Anterior cingulate cortex (tissue), 58 donors: Measurements from ENCODE around the gene ZBTB49.
"Not testable (repeated sequence)": the region's sequence is repeated elsewhere in the genome, so short reads cannot be mapped to it uniquely, and the experiment has no call there.

Experiments used
- DNase-seq, 58 donors: peaks; one replicate each; lab custom pipeline; 2025; lab: John Stamatoyannopoulos, UW

Gene ZBTB49, protein sequence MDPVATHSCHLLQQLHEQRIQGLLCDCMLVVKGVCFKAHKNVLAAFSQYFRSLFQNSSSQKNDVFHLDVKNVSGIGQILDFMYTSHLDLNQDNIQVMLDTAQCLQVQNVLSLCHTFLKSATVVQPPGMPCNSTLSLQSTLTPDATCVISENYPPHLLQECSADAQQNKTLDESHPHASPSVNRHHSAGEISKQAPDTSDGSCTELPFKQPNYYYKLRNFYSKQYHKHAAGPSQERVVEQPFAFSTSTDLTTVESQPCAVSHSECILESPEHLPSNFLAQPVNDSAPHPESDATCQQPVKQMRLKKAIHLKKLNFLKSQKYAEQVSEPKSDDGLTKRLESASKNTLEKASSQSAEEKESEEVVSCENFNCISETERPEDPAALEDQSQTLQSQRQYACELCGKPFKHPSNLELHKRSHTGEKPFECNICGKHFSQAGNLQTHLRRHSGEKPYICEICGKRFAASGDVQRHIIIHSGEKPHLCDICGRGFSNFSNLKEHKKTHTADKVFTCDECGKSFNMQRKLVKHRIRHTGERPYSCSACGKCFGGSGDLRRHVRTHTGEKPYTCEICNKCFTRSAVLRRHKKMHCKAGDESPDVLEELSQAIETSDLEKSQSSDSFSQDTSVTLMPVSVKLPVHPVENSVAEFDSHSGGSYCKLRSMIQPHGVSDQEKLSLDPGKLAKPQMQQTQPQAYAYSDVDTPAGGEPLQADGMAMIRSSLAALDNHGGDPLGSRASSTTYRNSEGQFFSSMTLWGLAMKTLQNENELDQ

DNA sequence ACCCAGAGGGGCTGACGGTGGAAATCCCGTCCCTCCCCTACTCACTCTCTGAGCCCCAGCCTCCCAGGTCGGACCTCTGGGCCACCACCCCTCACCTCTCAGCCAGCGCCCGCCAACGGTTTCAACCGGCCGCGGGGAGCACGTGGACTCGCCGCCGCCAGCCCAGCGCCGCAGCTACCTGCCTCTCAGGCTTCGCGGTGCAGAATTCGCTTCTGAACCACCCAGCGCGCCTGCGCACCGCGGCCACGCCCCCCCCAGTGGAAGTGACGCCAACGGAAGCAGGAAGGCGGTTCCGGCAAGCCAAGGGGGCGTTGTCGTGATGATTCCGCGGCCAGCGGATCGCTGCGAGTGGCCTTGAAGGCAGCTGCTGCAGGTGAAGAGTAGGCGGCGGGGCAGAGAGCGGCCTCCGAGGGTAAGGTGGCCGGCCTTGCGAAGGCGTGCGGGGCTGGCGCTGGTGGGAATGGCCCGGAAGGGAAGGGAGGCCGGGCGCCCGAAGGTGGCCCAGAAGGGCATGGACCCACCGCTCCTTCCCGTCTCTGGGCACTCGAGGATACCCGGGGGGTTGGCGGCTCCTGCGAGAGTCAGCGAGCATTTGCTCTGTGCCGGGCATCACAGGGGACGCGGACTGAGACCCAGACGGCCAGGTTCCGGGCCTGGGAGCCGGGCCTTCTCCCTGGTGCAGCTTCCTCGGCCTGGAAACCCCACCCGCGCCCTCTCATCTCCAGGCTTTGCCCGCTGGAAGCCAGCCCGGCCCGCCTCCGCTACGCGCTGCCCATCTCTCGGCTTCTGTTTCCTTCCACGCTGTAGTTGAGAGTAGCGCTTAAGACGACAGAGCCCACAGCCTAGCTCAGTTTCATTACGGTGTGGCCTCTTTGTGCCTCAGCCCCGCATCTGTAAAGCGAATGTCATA is at the start of gene ZBTB49, which contains the start of gene LYAR:
Gene ZBTB49 (plus strand): TSS at position 311 of the 910 bp plus-strand sequence. CDS start 9,695 bp downstream, outside the sequence.
Gene LYAR (minus strand): TSS at position 214 of the 910 bp plus-strand sequence. CDS start 6,412 bp downstream, outside the sequence.
- peak; percentile 34 to 96 (median 88) for DNase-seq

DNA sequence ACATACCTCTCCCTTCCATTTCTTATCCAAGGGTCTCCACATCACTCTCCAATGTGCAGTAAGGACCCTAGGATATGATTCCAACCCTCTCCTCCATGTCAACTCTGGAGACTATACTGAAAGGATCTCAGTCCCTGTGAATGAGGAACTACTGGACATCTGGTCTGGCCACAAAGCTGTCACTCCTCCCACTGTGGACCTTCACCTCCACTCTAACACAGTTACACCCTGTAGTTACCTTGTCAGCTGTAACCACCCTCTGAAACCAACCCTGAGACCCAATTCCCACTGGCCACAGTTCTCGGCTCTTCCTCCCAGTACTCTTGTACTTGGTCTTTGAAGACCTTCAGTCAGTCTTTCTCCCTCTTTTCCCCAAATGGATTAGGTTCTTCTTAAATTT is 44.9 kb upstream of the ZBTB49 start:
- DNase-seq: no peak

DNA sequence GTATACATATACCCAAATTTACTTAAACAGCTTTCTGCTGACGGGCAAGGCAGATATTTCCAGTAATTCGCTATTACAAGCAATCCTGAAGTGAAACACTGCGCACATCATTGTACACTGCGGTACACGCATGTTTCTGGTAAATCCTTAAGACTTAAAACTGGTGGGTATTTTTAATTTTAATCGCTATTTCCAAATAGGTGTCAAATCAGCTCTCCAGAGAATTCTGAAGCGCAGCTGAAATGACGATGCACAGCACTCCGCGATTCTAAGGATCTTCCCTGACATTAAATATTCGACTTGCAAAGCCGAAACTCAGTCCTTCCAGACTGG is 42.4 kb upstream of the ZBTB49 start:
- peak in 1 of 58 donors; percentile 64 for DNase-seq

DNA sequence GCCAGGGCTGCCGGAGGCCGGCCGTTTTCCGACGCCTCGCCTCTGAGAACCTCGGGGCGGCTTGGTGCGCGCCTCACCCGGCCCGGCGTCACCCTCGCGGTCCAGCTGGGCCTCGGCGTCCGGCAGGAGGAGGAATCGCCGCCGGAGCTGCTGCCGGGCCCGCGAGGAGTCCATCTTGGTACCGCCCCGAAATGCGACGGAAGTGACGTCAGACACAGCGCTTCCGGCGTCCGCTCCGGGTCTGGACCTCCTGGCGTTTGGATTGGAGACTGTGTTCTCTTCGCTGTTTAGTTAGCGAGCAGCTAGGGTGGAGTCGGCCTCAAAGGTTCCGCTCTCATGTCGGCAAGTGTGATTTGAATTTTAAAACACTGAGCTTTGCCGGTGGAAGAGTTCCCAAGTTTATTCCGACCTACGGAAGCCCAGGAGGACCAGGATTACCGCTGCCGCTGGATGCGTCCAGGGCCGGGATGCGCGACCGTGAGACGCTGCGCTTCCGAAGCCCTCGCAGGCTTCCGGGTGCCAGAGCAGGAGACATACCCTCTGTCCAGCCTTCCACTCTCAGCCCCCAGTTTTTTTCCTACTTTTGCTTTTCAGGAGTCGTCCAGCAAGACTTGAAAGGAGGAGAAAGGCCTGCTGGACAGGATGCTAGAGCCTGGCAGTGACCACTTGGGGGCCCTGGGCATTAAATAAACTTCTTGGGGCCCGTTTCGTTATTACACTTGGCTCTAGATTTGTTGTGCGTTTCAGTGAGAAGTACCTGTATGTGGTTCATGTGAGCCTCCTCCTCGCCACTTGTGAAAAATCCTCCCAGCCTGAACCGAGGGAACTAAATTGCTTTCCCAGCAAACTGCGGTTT is 41.8 kb upstream of the ZBTB49 start, which contains the start of gene TMEM128:
Gene TMEM128 (minus strand): TSS at position 195 of the 856 bp plus-strand sequence. CDS start 21 bp downstream, at position 174.
- peak; percentile 70 to 96 (median 92) for DNase-seq

DNA sequence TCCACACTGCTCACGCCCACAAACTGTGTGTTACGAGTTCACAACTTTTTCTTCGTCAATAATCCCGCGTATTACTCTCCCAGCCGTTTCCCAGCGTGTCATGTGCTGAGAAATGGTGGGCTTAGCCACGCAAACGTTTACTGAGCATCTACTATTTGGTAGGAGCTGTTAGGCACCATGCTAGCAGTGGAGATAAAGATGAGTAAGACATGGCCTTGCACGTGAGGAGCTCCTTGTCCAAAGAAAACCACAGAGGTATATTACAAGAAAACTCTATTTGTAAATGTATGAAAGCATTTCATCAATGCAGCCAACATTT is 41.2 kb upstream of the ZBTB49 start:
- peak in 1 of 58 donors; percentile 47 for DNase-seq

DNA sequence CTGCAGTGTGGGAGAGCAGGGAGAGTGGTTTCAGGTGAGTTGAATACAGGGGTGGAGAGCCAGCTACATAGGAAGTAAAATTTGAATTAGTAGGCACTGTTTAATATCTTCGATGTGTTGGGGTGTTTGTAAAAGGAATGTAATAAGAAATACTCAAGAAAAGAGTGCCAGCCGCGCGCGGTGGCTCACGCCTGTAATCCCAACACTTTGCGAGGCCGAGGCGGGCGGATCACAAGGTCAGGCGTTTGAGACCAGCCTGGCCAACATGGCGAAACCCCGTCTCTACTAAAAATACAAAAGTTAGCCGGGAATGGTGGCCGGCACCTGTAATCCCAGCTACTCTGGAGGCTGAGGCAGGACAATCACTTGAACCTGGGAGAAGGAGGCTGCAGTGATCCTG is 40.7 kb upstream of the ZBTB49 start:
- not testable (repeated sequence) for DNase-seq

DNA sequence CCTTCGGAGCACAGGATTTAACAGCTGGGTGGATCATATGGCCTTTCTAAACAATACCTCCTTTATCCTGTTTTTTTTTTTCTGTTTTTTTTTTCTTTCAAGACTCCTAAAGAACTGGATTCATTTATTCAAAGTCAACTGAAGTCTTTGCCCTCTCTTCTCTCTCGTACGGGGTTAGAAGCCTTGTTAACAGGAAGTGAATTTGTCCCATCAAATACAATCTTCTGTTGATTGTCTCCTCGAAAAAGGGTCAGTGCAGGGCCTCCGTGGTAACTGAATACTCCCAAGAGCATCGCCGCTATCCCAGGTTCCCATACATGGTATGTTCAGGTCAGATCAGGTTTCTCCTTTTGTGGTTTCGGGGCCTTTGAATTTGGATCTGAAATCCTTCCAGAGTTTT is 40.2 kb upstream of the ZBTB49 start:
- DNase-seq: no peak

DNA sequence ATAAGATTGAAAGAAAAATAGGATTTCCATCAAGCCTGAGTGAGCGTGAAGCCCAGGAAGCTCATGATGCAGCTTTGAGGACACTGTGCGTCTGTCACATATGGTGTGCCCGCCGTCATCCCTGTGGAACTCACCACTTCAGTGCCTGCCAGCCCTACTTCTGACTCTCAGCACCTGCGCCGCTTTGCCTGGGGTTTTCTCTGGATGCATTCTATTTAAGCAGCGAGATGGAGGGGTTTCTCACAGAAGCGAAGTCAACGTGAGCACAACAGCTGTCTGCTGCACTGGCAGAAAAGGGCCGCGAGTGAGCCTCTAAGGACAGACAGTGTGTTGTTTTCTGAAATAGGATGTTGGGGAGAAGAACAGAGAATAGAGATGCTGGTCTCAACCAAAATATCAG is 35.9 kb upstream of the ZBTB49 start:
- DNase-seq: peak in 14 of 58 donors; percentile 5 to 55 (median 18)

DNA sequence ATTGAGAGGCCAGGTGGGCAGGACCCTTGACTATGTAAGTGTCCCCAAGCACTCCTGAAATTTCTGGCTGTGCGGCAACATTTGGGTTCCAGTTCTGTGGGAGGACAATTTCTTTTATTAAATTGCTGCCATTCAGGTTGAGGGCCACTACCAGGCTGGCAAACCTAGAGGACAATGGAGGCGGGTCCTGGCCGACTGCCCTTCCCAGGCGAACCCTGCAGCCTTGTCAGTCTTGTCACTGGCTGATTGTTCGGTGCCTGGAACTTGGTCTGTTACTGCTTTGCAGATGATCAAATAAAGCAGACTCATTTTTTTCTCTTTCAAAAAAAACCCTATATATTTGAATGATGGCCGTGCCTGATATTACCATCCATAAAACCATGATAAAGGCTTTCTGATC is 35.4 kb upstream of the ZBTB49 start:
- peak in 49 of 58 donors; percentile 8 to 89 (median 58) for DNase-seq

DNA sequence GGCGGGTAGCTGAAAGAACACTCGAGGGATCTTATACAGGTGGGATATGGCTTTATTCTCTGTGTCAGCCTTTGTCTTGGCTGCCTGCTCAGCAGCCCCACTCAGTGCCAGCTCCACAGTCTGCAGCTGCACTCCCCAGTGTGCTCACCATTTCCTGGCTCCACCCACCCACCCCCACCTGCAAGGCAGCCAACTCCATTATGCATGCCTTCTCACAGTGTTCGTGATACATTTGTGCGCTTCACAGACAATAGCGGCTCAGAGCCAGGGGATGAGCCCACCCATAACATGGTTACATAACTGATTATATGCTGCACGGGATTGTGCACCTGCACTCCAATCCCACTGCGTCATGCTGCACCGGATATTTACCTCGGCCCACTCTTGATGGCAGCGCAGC is 33.3 kb upstream of the ZBTB49 start:
- DNase-seq: peak in 4 of 58 donors; percentile 5 to 29 (median 16)

DNA sequence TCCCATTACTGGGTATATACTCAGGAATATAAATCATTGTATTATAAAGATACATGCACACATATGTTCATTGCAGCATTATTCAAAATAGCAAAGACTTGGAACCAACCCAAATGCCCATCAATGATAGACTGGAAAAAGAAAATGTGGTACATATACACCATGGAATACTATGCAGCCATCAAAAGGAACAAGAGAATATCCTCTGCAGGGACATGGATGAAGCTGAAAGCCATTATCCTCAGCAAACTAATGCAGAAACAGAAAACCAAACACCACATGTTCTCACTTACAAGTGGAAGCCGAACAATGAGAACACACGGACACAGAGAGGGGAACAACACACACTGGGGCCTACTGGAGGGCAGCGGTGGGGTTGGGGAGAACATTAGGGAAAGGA is 32.3 kb upstream of the ZBTB49 start:
- not testable (repeated sequence) for DNase-seq

DNA sequence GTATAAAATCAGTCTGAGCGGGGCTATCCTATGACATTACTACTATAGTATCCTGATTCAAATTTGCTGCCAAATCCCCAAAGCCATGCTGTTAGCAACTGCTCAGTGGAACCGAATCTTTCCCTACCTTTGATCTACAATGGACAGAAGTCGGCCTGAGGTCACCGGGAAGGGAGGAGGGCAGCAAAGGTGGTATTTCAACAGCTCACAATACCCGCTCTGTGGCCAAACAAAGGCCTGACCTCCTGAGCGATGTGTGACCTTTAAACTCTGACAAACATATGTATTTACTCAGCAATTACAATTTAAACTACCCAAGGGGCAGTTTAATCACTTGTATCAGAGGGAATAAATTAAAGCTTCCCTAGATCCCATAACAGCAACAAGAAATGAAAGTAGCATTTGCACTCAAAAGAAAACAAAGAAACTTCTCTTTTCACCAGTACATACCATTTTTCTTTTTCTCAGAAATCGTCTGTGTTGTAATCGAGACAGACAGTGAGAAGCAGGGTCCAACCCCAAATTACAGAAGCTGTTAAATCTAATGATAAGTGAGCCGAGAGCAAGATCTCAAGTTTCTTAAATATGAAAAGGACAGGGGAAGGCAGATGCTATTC is 30.5 kb upstream of the ZBTB49 start:
- no peak for DNase-seq

DNA sequence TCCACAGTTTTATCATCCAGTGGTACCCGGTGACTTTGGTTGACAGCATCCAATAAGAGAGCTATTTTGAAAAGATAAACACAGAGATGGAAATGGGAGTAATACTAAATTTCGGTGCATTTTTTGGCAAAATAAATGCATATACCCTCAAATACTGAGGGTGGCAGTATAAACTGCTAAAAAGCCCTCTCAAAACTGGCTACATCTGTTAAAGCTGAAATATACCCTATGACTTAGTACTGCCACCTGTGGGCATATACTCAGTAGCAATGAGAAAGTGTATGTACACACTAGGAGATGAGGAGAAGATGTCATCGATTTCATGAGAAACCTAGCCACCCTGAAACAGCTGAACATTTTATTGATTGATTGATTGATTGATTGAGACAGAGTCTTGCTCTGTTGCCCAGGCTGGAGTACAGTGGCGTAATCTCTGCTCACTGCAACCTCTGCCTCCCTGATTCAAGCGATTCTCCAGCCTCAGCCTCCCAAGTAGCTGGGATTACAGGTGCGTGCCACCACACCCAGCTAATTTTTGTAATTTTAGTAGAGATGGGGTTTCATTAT is 29.8 kb upstream of the ZBTB49 start:
- DNase-seq: no peak

DNA sequence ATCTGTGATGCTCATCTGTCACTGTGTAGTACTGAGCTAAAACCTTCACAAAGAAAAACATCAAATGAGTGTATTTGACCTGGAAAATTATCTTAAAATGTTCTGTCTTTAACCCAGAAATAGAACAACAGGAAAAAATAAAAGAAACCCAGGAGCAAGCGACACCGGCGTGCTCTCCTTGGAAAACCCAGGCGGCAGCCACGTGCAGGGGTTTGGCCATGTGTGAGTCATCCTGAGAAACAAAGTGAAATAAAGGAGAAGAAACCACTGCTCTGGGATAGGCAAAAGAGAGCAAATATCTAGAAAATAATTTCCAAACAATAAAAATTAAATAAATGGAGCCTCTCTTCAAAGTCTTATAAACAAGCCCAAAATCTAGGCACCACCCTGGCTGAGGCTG is 22.1 kb upstream of the ZBTB49 start:
- peak in 1 of 58 donors; percentile 6 for DNase-seq

DNA sequence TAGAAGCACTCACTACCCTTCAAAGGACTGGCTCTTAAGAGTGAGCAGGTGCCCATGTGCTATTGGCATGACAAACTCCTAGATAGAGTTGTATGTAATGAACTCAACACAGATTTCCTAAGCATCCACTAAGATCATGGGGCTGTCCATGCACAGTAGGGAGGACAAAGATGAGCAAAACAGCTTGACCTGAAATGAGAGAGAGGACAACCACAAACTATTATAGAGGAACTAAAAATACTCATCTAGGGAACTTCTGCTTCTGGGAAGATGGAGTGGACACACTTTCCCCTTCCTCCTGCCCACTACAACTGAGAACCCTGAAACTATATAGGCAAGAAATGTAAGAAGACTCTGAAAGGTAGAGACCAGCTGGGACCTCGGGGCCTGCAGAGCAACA is 21.3 kb upstream of the ZBTB49 start:
- peak in 1 of 58 donors; percentile 37 for DNase-seq

DNA sequence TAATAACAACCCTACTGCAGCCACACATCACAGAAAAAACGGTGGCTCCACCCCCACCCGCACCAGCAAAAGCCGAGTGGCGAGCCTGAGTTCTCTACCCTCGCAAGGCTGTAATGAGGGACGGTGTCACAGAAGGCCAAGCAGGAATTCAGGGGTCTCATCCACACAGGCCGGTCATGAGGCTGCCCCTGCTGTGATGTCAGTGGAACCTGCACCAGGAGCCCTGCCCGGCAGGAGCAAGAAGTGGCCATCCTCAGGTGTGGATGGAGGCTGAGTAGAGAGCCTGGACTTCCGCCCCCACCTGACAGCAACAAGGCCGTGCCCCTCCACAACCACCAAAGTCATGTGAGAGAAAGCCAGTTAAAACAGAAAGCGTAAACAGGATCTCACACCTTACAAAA is 20.7 kb upstream of the ZBTB49 start:
- DNase-seq: no peak

DNA sequence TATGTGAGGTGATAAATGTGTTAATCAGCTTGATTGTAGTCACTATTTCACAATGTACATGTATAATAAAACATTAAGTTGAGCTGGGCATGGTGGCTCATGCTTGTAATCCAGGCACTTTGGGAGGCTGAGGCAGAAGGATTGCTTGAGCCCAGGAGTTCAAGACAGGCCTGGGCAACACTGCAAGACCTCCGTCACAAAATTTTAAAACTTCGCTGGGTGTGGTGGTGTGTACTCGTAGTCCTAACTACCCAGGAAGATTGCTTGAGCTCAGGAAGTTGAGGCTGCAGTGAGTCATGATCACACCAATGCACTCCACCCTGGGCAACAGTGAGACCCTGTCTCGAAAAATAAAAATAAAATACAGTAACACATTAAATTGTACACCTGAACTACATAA is 20.2 kb upstream of the ZBTB49 start:
- DNase-seq: no peak

DNA sequence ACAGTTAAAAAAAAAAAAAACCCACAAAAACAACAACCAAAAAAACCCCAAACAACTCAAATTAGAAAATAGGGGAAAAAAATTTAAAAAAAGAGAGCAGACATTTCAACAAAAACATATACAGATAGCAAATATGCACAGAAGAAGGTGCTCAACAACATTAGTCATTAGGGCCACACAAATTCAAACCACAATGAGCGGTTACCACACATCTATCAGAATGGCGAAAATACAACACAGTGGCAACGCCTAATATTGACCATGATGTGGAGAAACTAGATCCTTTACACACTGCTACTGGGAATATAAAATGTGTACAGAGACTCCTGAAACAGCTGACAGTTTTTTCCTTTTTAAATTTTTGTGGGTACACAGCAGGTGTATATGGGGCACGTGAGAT is 19.5 kb upstream of the ZBTB49 start:
- DNase-seq: no peak

DNA sequence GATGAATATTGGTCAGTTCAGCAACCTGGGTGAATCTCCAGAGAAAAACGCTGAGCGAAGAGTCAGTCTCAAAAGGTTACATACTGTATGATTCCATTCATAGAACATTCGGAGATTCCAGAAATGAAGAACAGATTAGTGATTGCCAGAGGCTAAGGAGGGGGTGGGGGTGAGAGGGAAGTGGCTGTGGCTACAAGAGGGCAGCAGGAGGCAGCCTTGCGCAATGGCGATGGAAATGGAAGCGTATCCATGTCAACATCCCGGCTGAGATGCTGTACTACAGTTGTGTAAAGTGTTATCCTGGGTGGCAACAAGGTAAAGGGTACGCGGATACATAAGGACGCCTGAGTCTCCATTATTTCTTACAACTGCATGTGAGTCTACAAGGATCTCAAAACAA is 18.1 kb upstream of the ZBTB49 start:
- DNase-seq: no peak
